H1 (cell line): ENCODE data around the gene RBMS1. TPM values are rescaled to one million over a fixed set of nuclear protein-coding genes. Genes with fewer than 3 reads are reported as not detected.

Experiments used
- CREB1 ChIP-seq: IDR thresholded peaks from 2 replicates; pipeline ENCODE4 v1.6.1; 2012; ENCODE audit warnings: inconsistent platforms
- HDAC6 ChIP-seq: IDR thresholded peaks from one replicate; pipeline ENCODE4 v1.7.1; 2012; ENCODE audit warnings: low read depth, mild to moderate bottlenecking, inconsistent platforms, low read length, moderate library complexity
- SIN3A ChIP-seq, 2 experiments: IDR thresholded peaks in 1 of 2; conservative IDR thresholded peaks in 1 of 2; 2 replicates each; pipeline ENCODE4 v1.6.1; 2011 to 2012; ENCODE audit warnings: low read length in 2 of 2, improper control_type of control experiment in 1 of 2, low read depth in 1 of 2, mild to moderate bottlenecking in 1 of 2
- SRF ChIP-seq: IDR thresholded peaks from 2 replicates; pipeline ENCODE4 v1.6.1; 2011; ENCODE audit warnings: mild to moderate bottlenecking, low read depth, low read length, moderate library complexity
- TCF12 ChIP-seq: IDR thresholded peaks from 2 replicates; pipeline ENCODE4 v1.6.1; 2011; ENCODE audit warnings: low read depth, mild to moderate bottlenecking, low read length
- TEAD4 ChIP-seq: IDR thresholded peaks from 2 replicates; pipeline ENCODE4 v1.6.1; 2012; ENCODE audit warnings: low read depth, low read length, inconsistent platforms, mixed read lengths
- YY1 ChIP-seq: IDR thresholded peaks from 2 replicates; pipeline ENCODE4 v1.6.1; 2011; ENCODE audit warnings: low read depth, mild to moderate bottlenecking, low read length
- polyA plus RNA-seq, 7 experiments: library from polyadenylated mRNA; depleted of rRNA in 3 of 7; stranded (reverse) in 5 of 7; unstranded in 2 of 7; fragments of >200 nt in 5 of 7; fragments of 200-250 nt in 2 of 7; gene quantifications; 1 replicate in 5 of 7; 2 replicates in 1 of 7; 4 replicates in 1 of 7; pipeline versions ENCODE4 v1.2.1 to v1.2.3, GENCODE V29; 2011 to 2013; ENCODE audit warnings: missing spikeins in 2 of 7, mixed read lengths in 2 of 7
- total RNA-seq: library from RNA; stranded (reverse); fragmentation: NEBNext Ultra II Directional; extraction: Animal tissue kit (Norgen Biotek cat#: 25700); gene quantifications from 2 replicates; pipeline ENCODE4 v1.2.1, GENCODE V29; 2021

Gene RBMS1
- total and polyA plus RNA-seq, 2 of the 8 experiments (the other 6 are each of a cell fraction or from before 2014, with no cell fraction given), result 53.7 to 60.0 TPM

DNA sequence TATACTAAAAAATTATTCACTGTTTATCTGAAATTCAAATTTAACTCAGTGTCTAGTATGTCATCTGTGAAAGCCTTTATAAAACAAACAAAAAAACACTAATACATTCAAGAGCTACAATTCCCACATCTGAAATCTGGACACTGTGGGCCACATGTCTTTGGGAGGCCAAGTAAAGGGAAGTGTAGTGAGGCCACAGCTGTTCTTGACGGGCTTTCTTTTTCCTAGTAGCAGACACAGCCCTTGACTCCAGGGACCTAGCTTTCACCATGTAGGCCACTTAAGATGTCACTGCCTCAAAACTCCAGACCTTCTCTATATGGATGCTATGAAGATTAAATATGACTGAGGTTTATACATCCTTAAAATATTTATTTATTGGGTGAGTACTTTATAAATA is 91.1 kb downstream of the RBMS1 start (continued):
- TF ChIP-seq TCF12 (no peak), CREB1 (no peak), YY1 (no peak), HDAC6 (no peak), TEAD4 (no peak), SIN3A (conservative IDR thresholded peaks at IDR 0.05 in 1 of 2, IDR thresholded peaks at IDR 0.05 in 1 of 2; ENCODE audit: low read depth in 1 of 2, low read length in 2 of 2) (no peak), SRF (no peak)
